Measurements from ENCODE around the gene LAMA2. TPM values are rescaled to one million over a fixed set of nuclear protein-coding genes. Genes with fewer than 3 reads are reported as not detected.

LAMA2 gene
- total RNA-seq, 1 experiment from 2014 or later: 0.02 TPM

- CTCF ChIA-PET: no interaction called here
- Histone ChIP-seq H3K9me3 (no peaks in the 10 kb centered on the region), H3K4me3 (ENCODE audit: low read depth, low read length) (no peak overlapping the region), H3K36me3 (ENCODE audit: control insufficient read depth, insufficient read depth, low read length) (no peaks in the 10 kb centered on the region), H3K27me3 (replicated peaks; ENCODE audit: control insufficient read depth, insufficient read depth, low read length) (no peaks in the 10 kb centered on the region), H3K4me1 (no peaks in the 10 kb centered on the region)
- H3K4me1 Mint-ChIP-seq (ENCODE audit: low read depth, unreplicated experiment): no peaks in the 10 kb centered on the region
- DNase-seq: no peak
- POLR2A ChIA-PET: no interaction called here
- no peak overlapping the region for H3K27ac Mint-ChIP-seq (ENCODE audit: unreplicated experiment)
- no peaks in the 10 kb centered on the region for H3K27me3 Mint-ChIP-seq (ENCODE audit: insufficient read depth, unreplicated experiment)
- intact Hi-C loops (cut with micrococcal nuclease; ENCODE audit: unreplicated experiment): no loop called here
- no peak overlapping the region for H3K4me3 Mint-ChIP-seq (ENCODE audit: unreplicated experiment)
- no TSS peak for BruUV-seq (replicated peaks)
- no peaks in the 10 kb centered on the region for H3K9me3 Mint-ChIP-seq (ENCODE audit: unreplicated experiment)
- no peak for TF ChIP-seq CTCF (IDR thresholded peaks at IDR 0.05; ENCODE audit: insufficient read depth in 1 of 2, low read depth in 1 of 2, low read length in 1 of 2, severe bottlenecking in 1 of 2, unreplicated experiment in 1 of 2)
- H3K36me3 Mint-ChIP-seq (ENCODE audit: insufficient read depth, unreplicated experiment): no peaks in the 10 kb centered on the region
Measured at GRCh38 chr6:129236001-129236517, 353.1 kb downstream of the LAMA2 start.

- ChIA-PET CTCF (no interaction called here), POLR2A (no interaction called here)
- no peaks in the 10 kb centered on the region for H3K4me1 Mint-ChIP-seq (ENCODE audit: low read depth, unreplicated experiment)
- Histone ChIP-seq H3K36me3 (ENCODE audit: control insufficient read depth, insufficient read depth, low read length) (no peaks in the 10 kb centered on the region), H3K9me3 (no peaks in the 10 kb centered on the region), H3K27me3 (replicated peaks; ENCODE audit: control insufficient read depth, insufficient read depth, low read length) (no peaks in the 10 kb centered on the region), H3K4me3 (ENCODE audit: low read depth, low read length) (no peak overlapping the region), H3K4me1 (no peaks in the 10 kb centered on the region)
- DNase-seq: no peak
- no peak overlapping the region for H3K4me3 Mint-ChIP-seq (ENCODE audit: unreplicated experiment)
- H3K27ac Mint-ChIP-seq (ENCODE audit: unreplicated experiment): no peak overlapping the region
- no peaks in the 10 kb centered on the region for H3K36me3 Mint-ChIP-seq (ENCODE audit: insufficient read depth, unreplicated experiment)
- intact Hi-C loops (cut with micrococcal nuclease; ENCODE audit: unreplicated experiment): no loop called here
- peaks cover 3% of the 10 kb centered on the region for H3K27me3 Mint-ChIP-seq (ENCODE audit: insufficient read depth, unreplicated experiment)
- no peaks in the 10 kb centered on the region for H3K9me3 Mint-ChIP-seq (ENCODE audit: unreplicated experiment)
- BruUV-seq (replicated peaks): no TSS peak
- TF ChIP-seq CTCF (IDR thresholded peaks at IDR 0.05; ENCODE audit: insufficient read depth in 1 of 2, low read depth in 1 of 2, low read length in 1 of 2, severe bottlenecking in 1 of 2, unreplicated experiment in 1 of 2): no peak
Measured at GRCh38 chr6:129238991-129239390, 356.1 kb downstream of the LAMA2 start.

GRCh38 chr6:129239825-129240491 lies 357.0 kb downstream of the LAMA2 start:
- TF ChIP-seq CTCF (IDR thresholded peaks at IDR 0.05; ENCODE audit: insufficient read depth in 1 of 2, low read depth in 1 of 2, low read length in 1 of 2, severe bottlenecking in 1 of 2, unreplicated experiment in 1 of 2): no peak
- POLR2A ChIA-PET: no interaction called here
- Histone ChIP-seq H3K4me3 (ENCODE audit: low read depth, low read length) (no peak overlapping the region), H3K9me3 (no peaks in the 10 kb centered on the region), H3K27me3 (replicated peaks; ENCODE audit: control insufficient read depth, insufficient read depth, low read length) (no peaks in the 10 kb centered on the region), H3K36me3 (ENCODE audit: control insufficient read depth, insufficient read depth, low read length) (no peaks in the 10 kb centered on the region), H3K4me1 (no peaks in the 10 kb centered on the region)
- Mint-ChIP-seq H3K4me1 (ENCODE audit: low read depth, unreplicated experiment) (no peaks in the 10 kb centered on the region), H3K36me3 (ENCODE audit: insufficient read depth, unreplicated experiment) (no peaks in the 10 kb centered on the region), H3K27ac (ENCODE audit: unreplicated experiment) (no peak overlapping the region), H3K9me3 (ENCODE audit: unreplicated experiment) (no peaks in the 10 kb centered on the region), H3K27me3 (ENCODE audit: insufficient read depth, unreplicated experiment) (peaks cover 3% of the 10 kb centered on the region), H3K4me3 (ENCODE audit: unreplicated experiment) (no peak overlapping the region)
- intact Hi-C loops (cut with micrococcal nuclease; ENCODE audit: unreplicated experiment): no loop called here
- no TSS peak for BruUV-seq (replicated peaks)
- DNase-seq: no peak
- CTCF ChIA-PET: no interaction called here
